Kidney capillary endothelial cell (primary cell): ENCODE data around the gene HECTD4.

Experiments used
- DNase-seq: peaks from one replicate; pipeline ENCODE4 v3.0.0-alpha.2; 2018; ENCODE audit warnings: low spot score

HECTD4 gene

GRCh38 chr12:112322441-112322840, 59.8 kb downstream of the HECTD4 start:
- DNase-seq, result no peak

DNA sequence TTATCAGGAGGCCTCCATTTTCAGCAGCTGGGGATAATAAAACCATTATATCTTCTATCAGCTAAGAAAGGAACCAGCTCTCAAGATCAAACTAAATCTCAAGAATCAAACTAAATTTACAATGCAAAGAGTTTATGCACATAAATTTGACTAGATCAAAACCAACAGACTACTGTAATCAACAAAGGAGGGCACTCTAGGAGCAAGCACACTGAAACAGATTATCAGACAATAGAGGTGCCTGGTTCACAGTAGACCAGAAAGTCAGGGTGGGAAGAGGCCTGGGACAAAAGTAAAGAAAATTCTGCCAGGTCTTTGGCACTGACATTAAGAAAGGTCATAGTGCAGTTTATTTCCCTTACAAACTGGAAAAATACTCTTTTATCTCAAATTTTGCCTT, 61.0 kb downstream of the HECTD4 start:
- no peak for DNase-seq

- no peak for DNase-seq
These were observed 62.8 kb downstream of the HECTD4 start for GRCh38 chr12:112319395-112319794.

GRCh38 chr12:112317481-112317880, 64.8 kb downstream of the HECTD4 start:
- no peak for DNase-seq

DNA sequence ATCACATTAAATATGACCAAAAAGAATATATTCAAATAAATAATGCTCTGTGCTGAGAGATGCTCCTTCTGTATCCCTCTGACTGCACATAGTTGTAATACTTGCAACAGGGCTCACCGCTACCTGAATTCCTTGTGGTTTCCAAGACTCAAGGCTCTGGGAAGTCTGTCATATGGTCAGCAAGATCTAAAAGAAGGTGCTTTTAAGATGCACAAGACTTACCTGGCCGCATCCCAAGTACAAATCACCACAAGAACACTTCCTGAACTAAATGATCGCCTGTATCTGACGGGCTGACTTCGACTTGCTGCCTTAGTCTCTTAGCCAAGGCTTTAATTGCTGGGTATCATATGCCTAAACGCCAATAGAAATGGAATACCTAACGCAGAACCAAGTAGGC, 67.2 kb downstream of the HECTD4 start:
- DNase-seq, result no peak

DNA sequence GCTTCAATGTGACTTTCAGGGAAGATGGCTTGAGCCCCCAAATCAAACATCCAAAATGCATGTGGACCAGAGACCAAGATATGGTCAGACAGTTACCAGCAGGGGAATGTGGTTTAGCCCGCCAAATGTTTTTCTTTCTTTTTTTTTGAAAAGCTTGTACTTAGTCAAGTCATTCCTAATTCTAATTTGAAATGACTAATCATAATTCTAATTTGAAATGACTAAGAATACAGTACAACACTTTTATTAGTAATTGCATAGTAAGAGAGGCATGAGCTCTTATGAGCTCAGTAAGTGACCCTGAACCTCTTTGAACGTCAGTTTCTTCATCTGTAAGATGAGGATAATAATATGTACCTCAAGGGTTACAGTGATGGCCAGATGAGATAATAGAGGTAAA, 72.4 kb downstream of the HECTD4 start:
- DNase-seq, result no peak

DNA sequence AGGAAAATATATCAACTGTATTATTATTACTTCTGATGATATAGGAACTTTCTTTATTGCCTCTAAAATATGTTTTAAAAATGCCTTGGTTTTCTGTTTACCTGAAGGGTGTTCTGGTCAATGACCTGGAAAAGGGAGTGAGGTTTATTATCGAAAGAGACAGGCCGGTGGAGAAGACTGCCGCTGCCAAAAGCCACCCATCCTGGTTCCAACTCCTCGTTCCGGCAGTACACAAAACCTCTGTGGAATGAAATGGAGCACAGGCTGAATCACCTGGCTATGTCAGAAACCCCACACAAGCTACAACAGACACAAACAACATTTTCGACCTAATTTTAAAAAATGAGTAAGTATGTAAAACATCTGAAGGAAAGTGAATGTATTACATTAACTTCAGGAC, 73.6 kb downstream of the HECTD4 start:
- DNase-seq, result no peak

DNA sequence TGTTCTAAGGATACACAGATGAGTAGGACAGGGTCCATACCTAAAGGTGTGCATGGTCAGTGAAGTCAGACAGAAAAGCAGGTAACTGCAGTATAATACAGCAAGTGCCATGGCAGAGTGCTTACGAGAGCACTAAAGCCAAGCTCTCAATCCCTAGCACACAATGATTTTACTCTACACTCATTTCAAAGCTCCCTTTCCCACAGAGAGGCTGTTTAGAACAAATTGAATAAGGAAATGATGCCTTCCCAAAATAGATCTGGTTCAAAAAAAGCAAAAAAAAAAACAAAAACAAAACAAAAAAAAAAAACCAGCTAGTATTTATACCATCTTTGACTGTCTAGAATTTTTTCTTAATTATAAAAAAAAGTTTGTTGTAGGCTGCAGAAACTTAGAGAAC, 74.1 kb downstream of the HECTD4 start:
- no peak for DNase-seq

DNA sequence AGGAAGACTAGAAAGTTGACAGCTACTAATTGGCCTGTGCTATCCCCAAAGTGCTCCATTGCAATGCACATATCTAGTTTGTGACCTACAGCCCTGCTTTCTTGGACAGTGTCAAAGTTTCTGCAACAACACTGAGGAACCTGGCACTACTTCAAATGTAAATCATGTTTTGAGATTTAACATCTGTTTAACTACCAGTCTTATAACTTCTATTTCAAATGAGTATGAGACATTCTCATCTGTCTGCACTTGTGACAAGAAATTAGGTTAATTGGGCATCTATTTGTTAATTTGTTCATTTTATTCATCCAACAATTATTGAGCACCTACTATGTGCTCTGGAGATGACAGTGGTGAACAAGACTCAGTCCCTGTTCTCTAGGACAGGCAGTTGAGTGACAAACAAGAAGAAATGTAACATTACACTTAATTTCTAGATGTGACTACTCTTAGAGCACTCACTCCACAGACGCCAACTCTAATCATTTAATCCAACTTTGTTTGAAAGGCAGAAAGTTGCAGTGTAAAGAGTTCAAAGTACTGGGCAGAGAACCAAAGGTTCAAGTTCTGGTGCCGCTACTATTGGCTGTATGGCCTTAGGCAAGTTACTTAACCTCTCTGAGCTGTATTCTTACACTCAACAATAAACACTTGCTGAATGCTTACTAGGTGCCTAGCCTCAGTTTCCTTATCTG, 74.8 kb downstream of the HECTD4 start:
- no peak for DNase-seq

DNA sequence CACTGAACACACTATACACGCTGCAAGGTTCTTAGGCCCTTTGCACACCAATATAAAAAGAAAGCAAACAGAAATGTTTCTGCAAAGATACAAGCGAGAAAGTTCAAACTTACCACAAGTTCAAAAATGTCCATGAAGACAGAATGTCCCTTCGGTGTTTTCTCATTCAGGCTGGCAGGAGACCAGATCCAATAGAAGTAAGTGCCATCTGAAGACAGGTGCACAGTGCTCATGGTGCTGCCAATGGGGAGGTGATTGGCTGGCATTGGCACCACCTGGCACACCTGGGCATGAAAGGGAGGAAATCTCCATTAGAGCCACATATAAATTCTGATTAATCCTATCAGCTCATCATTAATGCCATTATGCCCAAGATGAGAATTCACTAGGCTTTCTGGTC, 76.3 kb downstream of the HECTD4 start:
- DNase-seq, result no peak

GRCh38 chr12:112304436-112304835, 77.8 kb downstream of the HECTD4 start:
- DNase-seq, result no peak

DNA sequence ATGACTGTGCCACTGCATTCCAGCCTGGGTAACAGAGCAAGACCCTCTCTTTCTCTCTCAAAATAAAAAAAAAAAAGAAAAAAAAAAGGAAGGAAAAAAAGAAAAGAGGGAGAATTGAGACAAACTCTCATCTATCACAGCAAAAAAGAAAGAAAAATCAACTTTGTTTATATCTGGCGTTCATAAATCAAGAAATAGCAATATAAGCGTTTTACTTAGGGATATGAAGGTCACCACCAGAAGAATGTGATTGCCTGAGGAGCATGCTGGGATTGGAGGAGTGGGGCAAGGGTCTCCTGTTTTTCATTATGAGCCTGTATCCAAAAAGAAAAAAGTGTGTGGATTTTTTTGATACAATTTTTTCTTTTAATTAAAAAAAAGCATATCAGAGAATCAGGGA, 78.4 kb downstream of the HECTD4 start:
- no peak for DNase-seq

DNA sequence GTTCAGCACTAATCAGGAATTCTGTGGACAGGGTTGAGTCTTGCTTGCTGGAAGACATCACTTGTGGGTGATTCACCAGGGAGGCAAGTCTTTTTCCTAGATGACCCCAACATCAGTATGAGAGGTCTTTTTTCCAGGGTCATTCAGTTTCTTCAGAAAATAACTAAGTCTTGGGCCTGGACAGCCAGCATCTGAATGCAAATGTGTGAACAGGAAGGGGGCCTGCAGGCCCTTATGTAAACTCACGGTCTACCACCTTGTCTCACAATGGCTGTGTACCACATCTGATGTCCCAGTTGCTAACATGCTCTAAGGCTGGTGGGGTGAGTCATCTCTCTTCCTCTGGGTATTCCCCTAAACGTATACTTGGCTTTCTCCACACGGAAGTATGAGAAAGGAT, 79.2 kb downstream of the HECTD4 start:
- peak; percentile 67 for DNase-seq

DNA sequence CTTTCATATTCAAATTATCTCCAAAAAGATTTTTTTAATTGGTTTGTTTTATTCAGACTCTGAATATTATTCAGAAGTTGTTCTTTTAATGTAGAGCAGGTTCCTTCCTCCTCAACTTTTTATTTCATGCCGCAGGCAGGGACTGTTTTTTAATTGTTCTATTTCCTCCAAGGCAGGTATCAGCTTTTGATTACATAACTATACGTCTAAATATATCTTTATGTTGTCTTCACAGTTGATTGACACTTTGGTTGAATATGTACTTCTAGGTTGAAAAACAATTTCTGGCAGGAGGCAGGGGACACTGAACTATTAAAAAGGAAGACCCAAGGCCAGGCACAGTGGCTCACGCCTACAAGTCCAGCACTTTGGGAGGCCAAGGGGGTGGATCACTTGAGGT, 82.5 kb downstream of the HECTD4 start:
- DNase-seq, result no peak

GRCh38 chr12:112297188-112297587, 85.0 kb downstream of the HECTD4 start:
- DNase-seq, result no peak

GRCh38 chr12:112296183-112296582, 86.0 kb downstream of the HECTD4 start:
- DNase-seq, result no peak

GRCh38 chr12:112294793-112295192, 87.4 kb downstream of the HECTD4 start:
- DNase-seq, result no peak

DNA sequence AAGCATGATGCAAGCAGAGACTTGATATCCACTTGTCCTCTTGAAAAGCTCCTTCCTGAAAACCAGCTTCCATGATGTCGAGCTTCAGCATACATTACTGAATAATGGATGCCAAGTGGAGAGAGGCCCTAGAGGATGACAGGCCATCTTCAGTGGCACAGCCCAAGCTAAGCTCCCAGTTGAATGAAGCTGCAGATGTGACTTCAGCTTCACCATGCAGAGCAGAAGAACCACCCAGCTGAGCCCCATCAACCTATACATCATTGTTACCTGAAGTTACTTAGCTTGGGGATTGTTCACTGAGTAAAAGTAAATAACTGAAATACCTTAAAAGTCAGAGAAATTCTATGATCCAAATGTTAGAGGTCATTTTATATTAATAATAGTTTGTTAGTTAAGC, 93.6 kb downstream of the HECTD4 start:
- DNase-seq, result no peak

DNA sequence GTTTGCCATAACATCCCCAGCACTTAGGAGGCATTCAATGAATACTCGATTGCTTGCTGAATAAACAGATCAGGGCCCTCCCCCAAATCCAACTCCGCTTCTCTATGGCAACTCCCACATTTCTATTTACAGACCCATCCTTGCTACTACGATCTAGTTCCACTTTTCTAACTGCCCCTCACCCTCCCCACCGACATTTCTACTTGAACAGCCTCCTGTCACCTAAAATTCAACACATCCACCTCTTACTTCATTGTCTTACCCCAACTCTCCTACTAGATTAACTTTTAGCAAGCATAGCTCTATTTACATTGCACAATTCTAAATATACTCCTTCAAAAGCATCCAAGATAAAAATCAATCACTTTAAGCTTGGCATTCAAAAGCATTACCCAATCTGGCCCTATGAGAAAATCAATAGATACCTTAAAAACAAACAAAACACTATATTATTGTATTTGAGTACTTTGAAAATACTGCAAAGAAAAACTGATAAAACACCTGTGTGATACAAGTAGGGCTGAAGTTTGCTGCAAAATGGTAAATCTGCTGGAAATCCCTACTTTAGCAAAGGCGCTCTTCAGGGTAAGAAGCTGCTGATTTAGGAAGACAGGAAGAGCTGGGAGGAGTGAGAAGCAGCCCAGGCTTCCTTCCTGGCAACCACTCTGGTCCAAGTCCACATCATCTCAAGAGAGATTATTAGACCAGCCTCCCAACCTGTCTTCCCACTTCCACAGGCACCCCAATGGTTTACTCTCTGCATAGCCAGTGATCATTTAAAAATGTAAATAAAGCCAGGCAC, 96.4 kb downstream of the HECTD4 start:
- no peak for DNase-seq

GRCh38 chr12:112283546-112283945, 98.7 kb downstream of the HECTD4 start:
- no peak for DNase-seq

GRCh38 chr12:112282920-112283319, 99.3 kb downstream of the HECTD4 start:
- no peak for DNase-seq

- DNase-seq, result no peak
These were observed 106.4 kb downstream of the HECTD4 start for GRCh38 chr12:112275836-112276235.

- DNase-seq, result no peak
These were observed 107.0 kb downstream of the HECTD4 start for GRCh38 chr12:112275207-112275606.

GRCh38 chr12:112270673-112271072, 111.6 kb downstream of the HECTD4 start:
- no peak for DNase-seq
